ENCODE measurements around the gene SLC6A9.

DNA sequence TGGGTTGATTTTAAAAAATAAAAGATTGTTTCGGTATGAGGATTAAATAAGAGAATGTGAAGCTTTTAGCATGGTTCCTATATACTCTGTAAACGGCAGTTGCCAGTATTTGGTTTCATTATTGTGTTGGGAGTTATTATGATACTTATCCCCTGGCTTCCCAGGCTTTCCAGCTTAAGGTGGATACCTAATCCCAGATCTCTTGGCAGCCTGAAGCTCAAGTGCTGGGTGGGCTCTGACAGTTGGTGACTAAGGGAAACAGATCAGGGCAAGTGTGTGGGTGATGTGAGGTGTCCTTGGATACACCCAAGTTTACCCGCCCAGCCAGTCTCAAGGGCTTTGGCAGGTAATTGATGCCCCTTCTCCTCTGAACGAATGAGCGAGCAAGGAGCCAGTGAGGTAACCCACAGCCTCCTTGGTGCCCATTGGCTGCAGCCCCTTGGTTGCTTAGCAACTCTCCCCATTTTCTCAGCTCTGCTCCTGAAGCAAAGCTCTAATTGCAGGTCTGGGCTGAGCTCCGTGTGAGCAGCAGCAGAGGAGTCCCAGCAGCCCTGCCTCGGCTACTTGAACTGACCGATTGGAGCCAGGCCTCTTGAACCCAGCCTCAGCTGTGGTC is 78.4 kb downstream of the SLC6A9 start:
- TF ChIP-seq, protein P1, sequence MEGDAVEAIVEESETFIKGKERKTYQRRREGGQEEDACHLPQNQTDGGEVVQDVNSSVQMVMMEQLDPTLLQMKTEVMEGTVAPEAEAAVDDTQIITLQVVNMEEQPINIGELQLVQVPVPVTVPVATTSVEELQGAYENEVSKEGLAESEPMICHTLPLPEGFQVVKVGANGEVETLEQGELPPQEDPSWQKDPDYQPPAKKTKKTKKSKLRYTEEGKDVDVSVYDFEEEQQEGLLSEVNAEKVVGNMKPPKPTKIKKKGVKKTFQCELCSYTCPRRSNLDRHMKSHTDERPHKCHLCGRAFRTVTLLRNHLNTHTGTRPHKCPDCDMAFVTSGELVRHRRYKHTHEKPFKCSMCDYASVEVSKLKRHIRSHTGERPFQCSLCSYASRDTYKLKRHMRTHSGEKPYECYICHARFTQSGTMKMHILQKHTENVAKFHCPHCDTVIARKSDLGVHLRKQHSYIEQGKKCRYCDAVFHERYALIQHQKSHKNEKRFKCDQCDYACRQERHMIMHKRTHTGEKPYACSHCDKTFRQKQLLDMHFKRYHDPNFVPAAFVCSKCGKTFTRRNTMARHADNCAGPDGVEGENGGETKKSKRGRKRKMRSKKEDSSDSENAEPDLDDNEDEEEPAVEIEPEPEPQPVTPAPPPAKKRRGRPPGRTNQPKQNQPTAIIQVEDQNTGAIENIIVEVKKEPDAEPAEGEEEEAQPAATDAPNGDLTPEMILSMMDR (IDR thresholded peaks at IDR 0.05; ENCODE audit: low read depth, low read length) = no peak
- no peak for TF ChIP-seq MYC (IDR thresholded peaks at IDR 0.05; ENCODE audit: low read depth, low read length)

Measured in NB4 (cell line).